Measurements from ENCODE around the gene KRTAP5-3. TPM values are rescaled to one million over a fixed set of nuclear protein-coding genes. Genes with fewer than 3 reads are reported as not detected.
A peak's percentile ranks its signal among the peaks of the same experiment; 100 is the strongest.

The KRTAP5-3 gene
- total RNA-seq, 1 experiment from 2014 or later = not detected

DNA sequence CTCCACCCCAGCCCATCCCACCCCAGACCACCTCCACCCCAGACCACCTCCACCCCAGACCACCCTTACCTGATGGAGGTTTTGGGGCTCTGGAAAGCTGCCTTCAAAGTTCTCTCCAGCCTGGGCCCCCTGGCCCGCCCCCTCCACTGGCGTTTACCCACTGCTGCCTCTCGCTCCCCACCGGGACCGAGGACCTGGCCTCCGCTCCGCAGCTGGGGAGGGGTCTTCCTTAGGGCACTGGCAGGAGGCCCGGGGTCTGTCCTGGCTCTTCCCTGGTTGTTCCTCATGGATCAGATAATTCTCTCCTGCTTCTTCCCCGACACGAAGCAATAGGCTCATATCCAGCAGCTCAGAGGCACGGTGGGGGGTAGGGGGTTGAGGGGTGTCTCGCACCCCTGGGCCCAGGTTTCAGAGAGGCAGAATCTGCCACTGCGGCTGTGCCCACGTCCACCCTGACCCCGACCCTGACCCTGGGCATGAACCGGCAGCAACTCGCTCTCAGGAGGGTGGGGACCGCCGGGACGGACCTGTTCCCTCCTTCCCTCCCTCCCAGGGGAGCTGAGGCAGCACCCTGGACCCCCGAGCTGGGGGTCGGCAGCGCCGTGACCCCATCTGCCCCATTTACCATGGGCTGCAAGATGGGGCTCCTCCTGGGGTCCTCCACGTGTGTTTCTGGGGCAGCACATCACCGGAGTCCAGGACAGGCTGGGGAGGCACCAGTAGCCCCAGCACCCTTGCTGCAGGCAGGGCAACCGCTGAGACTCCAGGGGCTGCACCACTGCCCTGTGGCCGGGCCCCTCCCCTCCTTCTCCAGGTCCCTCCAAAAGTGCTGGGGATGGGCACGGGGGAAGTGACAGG lies 34.3 kb upstream of the KRTAP5-3 start:
- WGBS (ENCODE audit: extremely low coverage, insufficient read length, low lambda C conversion rate) = no CpG with 5 or more reads among the region's 29 CpGs
- no peak overlapping the region for H3T11ph ChIP-seq (ENCODE audit: low read length)
- H3K4ac ChIP-seq (ENCODE audit: low read depth, low read length) = no peak overlapping the region
- H2BK5ac ChIP-seq (ENCODE audit: insufficient read length, low read length) = no peak overlapping the region
- Mint-ChIP-seq H3K4me1 (peaks cover 3 to 5% of the 10 kb centered on the region in 2 experiments; a peak in 2 of 4 replicates), H3K4me3 (no peak overlapping the region), H3K36me3 (ENCODE audit: insufficient read depth in 1 of 3, low read depth in 3 of 3) (no peaks in the 10 kb centered on the region), H3K27ac (no peak overlapping the region), H3K27me3 (ENCODE audit: low read depth) (peaks cover 34% of the 10 kb centered on the region), H3K9me3 (peaks cover 0 to 2% of the 10 kb centered on the region in 2 experiments; a peak in 1 of 5 replicates)
- no peak overlapping the region; the same call in 1 of the 2 replicates for H3K14ac ChIP-seq (ENCODE audit: insufficient read depth, low read length)
- H3K23ac ChIP-seq (ENCODE audit: insufficient read length, low read depth, low read length) = no peak overlapping the region
- no peak for DNase-seq
- no peak overlapping the region for H3K27ac ChIP-seq (ENCODE audit: insufficient read length, low read depth, low read length)
- H3K18ac ChIP-seq (ENCODE audit: insufficient read length, low read depth, low read length) = no peak overlapping the region
- no peak overlapping the region for H2BK20ac ChIP-seq (ENCODE audit: low read depth, low read length, poor library complexity, severe bottlenecking)
- no peaks in the 10 kb centered on the region for H3K27me3 ChIP-seq (ENCODE audit: insufficient read depth, low read length)
- H3K79me2 ChIP-seq (ENCODE audit: insufficient read depth, low read length) = no peaks in the 10 kb centered on the region
- H4K91ac ChIP-seq (ENCODE audit: insufficient read length, low read depth, low read length) = no peak overlapping the region
- no peak overlapping the region for H2AK5ac ChIP-seq (ENCODE audit: insufficient read length, low read length)
- no peaks in the 10 kb centered on the region for H3K79me1 ChIP-seq (ENCODE audit: insufficient read depth, low read depth, low read length, poor library complexity, severe bottlenecking)
- H3K23me2 ChIP-seq (ENCODE audit: insufficient read length, low read depth, low read length, poor library complexity, severe bottlenecking) = no peaks in the 10 kb centered on the region
- H2BK120ac ChIP-seq (ENCODE audit: low read depth, low read length, poor library complexity, severe bottlenecking) = peak overlapping the region; percentile 31
- no peak overlapping the region for H3K9ac ChIP-seq (ENCODE audit: extremely low read depth, insufficient read length, low read length)
- no peak overlapping the region for H4K8ac ChIP-seq (replicated peaks; ENCODE audit: insufficient read length, low read depth, low read length)
- H4K20me1 ChIP-seq (ENCODE audit: control insufficient read depth, insufficient read depth, insufficient read length) = no peaks in the 10 kb centered on the region
- no peak overlapping the region for H2BK12ac ChIP-seq (ENCODE audit: insufficient read length, low read depth, low read length)
- H3K9me3 ChIP-seq (ENCODE audit: control insufficient read depth, low read depth, low read length) = no peaks in the 10 kb centered on the region
- no peaks in the 10 kb centered on the region for H3K4me1 ChIP-seq (ENCODE audit: insufficient read depth, low read length)
- no peak overlapping the region for H3K4me2 ChIP-seq (ENCODE audit: insufficient read depth, insufficient read length, low read length)
- TF ChIP-seq CTCF (conservative IDR thresholded peaks at IDR 0.05) = no peak
- H3K56ac ChIP-seq (ENCODE audit: insufficient read length, low read depth, low read length) = no peak overlapping the region
- H2BK15ac ChIP-seq (ENCODE audit: low read depth, low read length) = no peak overlapping the region
- H2AFZ ChIP-seq (ENCODE audit: low read length) = no peak overlapping the region
- no peak overlapping the region for H4K5ac ChIP-seq (ENCODE audit: insufficient read length, low read depth, low read length)
